Karpas-422 (cell line): ENCODE data around the gene ARPIN. TPM values are rescaled to one million over a fixed set of nuclear protein-coding genes. Genes with fewer than 3 reads are reported as not detected.
"Not testable (repeated sequence)": the region's sequence is repeated elsewhere in the genome, so short reads cannot be mapped to it uniquely, and the experiment has no call there.

Experiments
- DNase-seq: peaks from one replicate; pipeline ENCODE4 v3.0.0-alpha.2; 2015
- H2AFZ ChIP-seq: fragments of 200-600 bp; sonication (generic); 2 replicates; pipeline ENCODE4 v1.6.1; 2014; ENCODE audit warnings: antibody characterized with exemption, low read length, mixed read lengths
- H3K27ac ChIP-seq: fragments of 200-600 bp; sonication (generic); 2 replicates; pipeline ENCODE4 v1.5.1; 2014; ENCODE audit warnings: mild to moderate bottlenecking, low read length, moderate library complexity
- H3K27me3 ChIP-seq: fragments of 200-600 bp; sonication (generic); 2 replicates; pipeline ENCODE4 v1.6.1; 2014; ENCODE audit warnings: low read length, mixed read lengths
- H3K36me3 ChIP-seq: fragments of 200-600 bp; sonication (generic); 2 replicates; pipeline ENCODE4 v1.6.1; 2014; ENCODE audit warnings: low read length, mixed read lengths; ENCODE audit not compliant: insufficient read depth
- H3K4me1 ChIP-seq: fragments of 200-600 bp; sonication (generic); 2 replicates; pipeline ENCODE4 v1.6.1; 2014; ENCODE audit warnings: mild to moderate bottlenecking, low read length, mixed read lengths
- H3K4me2 ChIP-seq: fragments of 200-600 bp; sonication (generic); 2 replicates; pipeline ENCODE4 v1.6.1; 2014; ENCODE audit warnings: low read length, low read depth, mild to moderate bottlenecking; ENCODE audit not compliant: poor library complexity, severe bottlenecking
- H3K4me3 ChIP-seq: fragments of 200-600 bp; sonication (generic); 2 replicates; pipeline ENCODE4 v1.5.1; 2014; ENCODE audit warnings: mild to moderate bottlenecking, antibody characterized with exemption, low read length, mixed read lengths
- H3K79me2 ChIP-seq: fragments of 200-600 bp; sonication (generic); 2 replicates; pipeline ENCODE4 v1.6.1; 2014; ENCODE audit warnings: mild to moderate bottlenecking, low read length, mixed read lengths
- H3K9ac ChIP-seq: fragments of 200-600 bp; sonication (generic); 2 replicates; pipeline ENCODE4 v1.6.0; 2014; ENCODE audit warnings: low read length
- H3K9me2 ChIP-seq: fragments of 200-600 bp; sonication (generic), shearing (Covaris generic); replicated peaks from 2 replicates; pipeline ENCODE4 v1.6.0; 2014; ENCODE audit warnings: mild to moderate bottlenecking, low read length, moderate library complexity; ENCODE audit not compliant: insufficient read depth
- H3K9me3 ChIP-seq: fragments of 300-700, 200-600 bp; sonication (generic); 2 replicates; pipeline ENCODE4 v1.6.1; 2014; ENCODE audit warnings: low read length, mixed read lengths
- H4K20me1 ChIP-seq: fragments of 200-600 bp; sonication (generic); 2 replicates; pipeline ENCODE4 v1.6.1; 2014; ENCODE audit warnings: mild to moderate bottlenecking, antibody characterized with exemption, low read length, low read depth; ENCODE audit not compliant: insufficient read depth
- total RNA-seq: library from RNA; depleted of rRNA; stranded (reverse); fragments of >200 nt; shearing (Covaris generic); gene quantifications from 2 replicates; pipeline ENCODE4 v1.2.3, GENCODE V29; 2014; ENCODE audit warnings: low replicate concordance

Gene ARPIN
- total RNA-seq, 1 experiment from 2014 or later = not detected

- Histone ChIP-seq H3K27me3 (no peaks in the 10 kb centered on the region), H3K4me2 (no peak overlapping the region), H2AFZ (no peak overlapping the region), H3K27ac (peak overlapping the region; percentile 43), H4K20me1 (no peaks in the 10 kb centered on the region), H3K9me3 (no peaks in the 10 kb centered on the region), H3K9ac (no peak overlapping the region), H3K4me3 (no peak overlapping the region), H3K79me2 (no peaks in the 10 kb centered on the region; the same call in 1 of the 2 replicates), H3K9me2 (no peaks in the 10 kb centered on the region), H3K36me3 (peaks cover 19% of the 10 kb centered on the region; the same call in 1 of the 2 replicates), H3K4me1 (peaks cover 21% of the 10 kb centered on the region)
- DNase-seq = no peak
Observed at GRCh38 chr15:89877083-89877425, 35.7 kb downstream of the ARPIN start.

DNA sequence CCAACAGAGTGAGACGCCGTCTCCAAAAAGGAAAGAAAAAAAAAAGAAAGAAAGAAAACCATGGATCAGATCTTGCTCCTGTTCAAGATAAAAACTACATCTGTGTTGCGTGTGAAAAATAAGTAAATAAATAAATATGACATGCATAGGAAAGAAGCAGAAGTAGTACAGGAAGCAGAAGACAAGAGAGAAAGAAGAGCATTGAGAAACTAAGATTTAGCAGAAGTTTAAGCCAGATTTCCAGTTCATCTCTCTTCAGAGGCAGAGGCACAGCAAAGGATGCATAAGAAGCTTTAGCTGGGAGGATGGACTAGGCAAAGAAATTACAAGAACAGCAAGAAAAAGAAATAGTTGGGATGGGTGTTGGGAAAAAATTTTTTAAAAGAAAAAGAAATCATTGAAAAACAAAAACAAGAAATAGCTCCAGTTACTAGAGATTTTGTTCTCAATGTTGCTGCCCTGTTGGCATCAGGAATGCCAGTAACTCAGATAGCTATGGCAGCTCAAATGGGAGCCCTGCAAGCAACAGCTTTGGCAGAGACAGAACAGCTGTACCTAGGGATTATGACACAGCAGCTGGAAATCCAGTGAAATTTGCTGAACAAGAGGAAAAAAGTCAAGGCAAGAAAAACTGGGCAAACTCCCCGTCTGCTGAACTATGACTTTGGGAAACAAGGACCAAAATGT, 36.2 kb downstream of the ARPIN start:
- H2AFZ ChIP-seq = no peak overlapping the region
- no peaks in the 10 kb centered on the region for H3K27me3 ChIP-seq
- DNase-seq = no peak
- peak overlapping the region; percentile 43 for H3K27ac ChIP-seq
- no peaks in the 10 kb centered on the region for H3K9me3 ChIP-seq
- H3K4me1 ChIP-seq = peaks cover 21% of the 10 kb centered on the region
- no peaks in the 10 kb centered on the region for H4K20me1 ChIP-seq
- H3K9ac ChIP-seq = no peak overlapping the region
- no peaks in the 10 kb centered on the region for H3K9me2 ChIP-seq
- H3K4me2 ChIP-seq = no peak overlapping the region
- peaks cover 19% of the 10 kb centered on the region; the same call in 1 of the 2 replicates for H3K36me3 ChIP-seq
- H3K4me3 ChIP-seq = no peak overlapping the region
- no peaks in the 10 kb centered on the region; the same call in 1 of the 2 replicates for H3K79me2 ChIP-seq

GRCh38 chr15:89875741-89876140, 37.0 kb downstream of the ARPIN start:
- no peak overlapping the region for H3K9ac ChIP-seq
- no peak for DNase-seq
- no peak overlapping the region for H2AFZ ChIP-seq
- peaks cover 23% of the 10 kb centered on the region for H3K36me3 ChIP-seq
- no peak overlapping the region for H3K4me3 ChIP-seq
- no peaks in the 10 kb centered on the region; the same call in 1 of the 2 replicates for H3K79me2 ChIP-seq
- no peaks in the 10 kb centered on the region for H3K27me3 ChIP-seq
- H3K4me1 ChIP-seq = peaks cover 21% of the 10 kb centered on the region
- no peaks in the 10 kb centered on the region for H4K20me1 ChIP-seq
- H3K4me2 ChIP-seq = no peak overlapping the region
- H3K27ac ChIP-seq = no peak overlapping the region
- H3K9me3 ChIP-seq = no peaks in the 10 kb centered on the region
- H3K9me2 ChIP-seq = no peaks in the 10 kb centered on the region

DNA sequence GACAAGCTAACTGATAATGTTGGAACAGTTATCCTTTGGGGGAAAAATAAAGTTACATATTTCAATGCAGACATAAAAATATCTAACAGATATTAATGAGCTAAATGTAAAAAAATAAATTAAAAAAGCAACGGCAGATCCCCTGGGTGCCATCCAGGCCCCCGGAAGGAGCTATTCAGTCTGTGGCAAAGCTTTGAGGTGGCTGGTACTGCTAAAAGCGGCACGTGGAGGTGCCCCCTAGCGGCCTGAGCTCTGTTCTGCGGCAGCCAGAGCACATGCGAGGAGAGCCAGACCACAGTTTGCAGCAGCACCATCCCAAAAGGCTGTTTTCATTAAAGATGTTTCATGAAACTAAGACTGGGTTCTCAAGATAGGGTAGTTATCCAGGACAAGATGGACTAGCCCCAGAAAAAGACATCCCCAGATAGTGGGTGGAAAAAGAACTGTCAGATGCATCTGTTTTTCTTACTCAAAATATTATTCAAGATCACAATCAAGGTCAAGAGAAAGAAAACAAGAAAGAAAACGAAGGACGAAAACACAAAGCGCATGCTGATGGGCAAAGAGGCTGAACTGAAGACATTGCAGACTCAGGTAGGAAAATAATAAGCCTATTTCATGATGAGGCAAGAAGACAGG, 37.7 kb downstream of the ARPIN start:
- Histone ChIP-seq H3K27me3 (no peaks in the 10 kb centered on the region), H2AFZ (no peak overlapping the region), H4K20me1 (no peaks in the 10 kb centered on the region), H3K9me3 (no peaks in the 10 kb centered on the region), H3K27ac (0 out of 2 replicates have a peak overlapping the region, but pooled peaks have one; percentile 8), H3K36me3 (peaks cover 28% of the 10 kb centered on the region), H3K4me3 (no peak overlapping the region), H3K9me2 (no peaks in the 10 kb centered on the region), H3K4me2 (peak overlapping the region; percentile 22), H3K79me2 (no peaks in the 10 kb centered on the region; the same call in 1 of the 2 replicates), H3K4me1 (peaks cover 21% of the 10 kb centered on the region), H3K9ac (peak overlapping the region; percentile 5; the same call in 1 of the 2 replicates)
- peak; percentile 95 for DNase-seq

DNA sequence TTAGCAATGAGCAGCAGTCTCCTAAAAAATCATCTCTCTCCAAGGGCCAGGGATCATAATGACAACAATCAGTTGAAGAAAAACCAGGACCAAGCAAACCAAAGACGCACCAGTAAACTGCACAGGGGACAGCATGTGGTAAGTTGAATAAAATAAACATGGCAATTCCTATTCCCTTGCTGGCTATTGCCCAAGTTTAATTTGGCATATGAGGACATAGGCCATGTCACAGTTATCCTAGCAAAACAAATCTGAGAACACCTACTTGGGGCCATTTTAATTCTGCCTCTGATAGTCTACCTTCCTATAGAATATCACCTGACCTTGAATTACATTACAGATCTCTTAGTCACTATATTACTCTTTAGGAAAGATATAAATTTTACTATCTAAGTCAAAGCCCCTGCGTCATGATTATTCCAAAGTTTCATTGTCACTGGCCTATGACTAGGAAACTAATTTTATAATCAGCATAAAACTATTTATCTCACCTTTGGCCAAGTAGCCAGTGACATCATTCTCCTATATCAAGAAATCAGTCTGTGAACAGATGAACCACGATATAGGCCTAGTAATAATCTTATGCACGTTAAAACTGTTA, 42.0 kb downstream of the ARPIN start:
- H3K27ac ChIP-seq = no peak overlapping the region
- H2AFZ ChIP-seq = no peak overlapping the region
- no peaks in the 10 kb centered on the region for H3K9me3 ChIP-seq
- H3K4me2 ChIP-seq = no peak overlapping the region
- H3K27me3 ChIP-seq = no peaks in the 10 kb centered on the region
- H3K79me2 ChIP-seq = no peaks in the 10 kb centered on the region; the same call in 1 of the 2 replicates
- DNase-seq = no peak
- H4K20me1 ChIP-seq = no peaks in the 10 kb centered on the region
- no peaks in the 10 kb centered on the region for H3K9me2 ChIP-seq
- no peak overlapping the region for H3K9ac ChIP-seq
- H3K4me1 ChIP-seq = peaks cover 10% of the 10 kb centered on the region
- H3K36me3 ChIP-seq = peaks cover 24% of the 10 kb centered on the region
- no peak overlapping the region for H3K4me3 ChIP-seq

DNA sequence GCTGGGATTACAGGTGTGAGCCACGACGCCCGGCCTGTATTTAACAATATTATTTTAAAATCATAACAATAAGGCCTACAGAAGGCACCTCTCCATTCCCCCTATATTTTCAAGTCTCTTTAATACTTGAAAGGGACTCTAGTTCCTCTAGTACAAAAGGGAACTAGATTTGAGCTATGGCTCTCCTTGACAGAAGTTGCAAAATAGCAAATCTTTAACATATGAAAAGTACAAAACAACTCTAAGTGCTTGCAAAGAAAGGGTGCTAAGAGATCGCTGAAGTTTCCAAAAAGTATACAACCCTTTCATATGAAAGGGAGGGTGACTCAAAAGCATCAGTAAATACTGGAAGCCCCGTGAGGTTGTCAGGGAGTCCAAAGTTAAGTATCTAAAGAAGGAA, 42.7 kb downstream of the ARPIN start:
- H3K79me2 ChIP-seq = no peaks in the 10 kb centered on the region; the same call in 1 of the 2 replicates
- H3K9me3 ChIP-seq = no peaks in the 10 kb centered on the region
- no peaks in the 10 kb centered on the region for H3K9me2 ChIP-seq
- no peak overlapping the region for H3K9ac ChIP-seq
- no peak overlapping the region for H3K4me2 ChIP-seq
- no peaks in the 10 kb centered on the region for H4K20me1 ChIP-seq
- H3K27ac ChIP-seq = no peak overlapping the region
- peaks cover 24% of the 10 kb centered on the region for H3K36me3 ChIP-seq
- H3K4me1 ChIP-seq = peaks cover 4% of the 10 kb centered on the region
- H3K27me3 ChIP-seq = no peaks in the 10 kb centered on the region
- no peak overlapping the region for H2AFZ ChIP-seq
- no peak for DNase-seq
- H3K4me3 ChIP-seq = no peak overlapping the region

DNA sequence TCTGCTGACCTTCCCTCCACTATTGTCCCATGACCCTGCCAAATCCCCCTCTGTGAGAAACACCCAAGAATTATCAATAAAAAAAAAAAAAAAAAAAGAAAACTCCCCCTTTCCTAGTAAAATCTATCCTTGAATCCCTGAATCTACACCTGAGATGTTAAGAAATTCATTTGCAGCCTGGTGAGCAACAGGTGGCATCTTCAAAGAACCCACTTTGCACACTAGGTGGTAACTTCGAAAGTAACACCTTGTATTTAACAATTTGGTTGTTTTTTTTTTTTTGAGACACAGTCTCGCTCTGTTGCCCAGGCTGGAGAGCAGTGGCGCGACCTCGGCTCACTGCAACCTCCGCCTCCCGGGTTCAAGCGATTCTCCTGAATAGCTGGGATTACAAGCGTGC, 43.3 kb downstream of the ARPIN start:
- H3K27me3 ChIP-seq, H2AFZ ChIP-seq, H3K4me2 ChIP-seq, DNase-seq, H3K9me2 ChIP-seq, H3K4me1 ChIP-seq, H3K9me3 ChIP-seq, H3K4me3 ChIP-seq, H3K79me2 ChIP-seq, H4K20me1 ChIP-seq, H3K9ac ChIP-seq, H3K27ac ChIP-seq: not testable (repeated sequence)
- H3K36me3 ChIP-seq = peaks cover 24% of the 10 kb centered on the region

- Histone ChIP-seq H3K9me3 (no peaks in the 10 kb centered on the region), H4K20me1 (no peaks in the 10 kb centered on the region), H3K9ac (no peak overlapping the region), H3K27ac (no peak overlapping the region), H3K79me2 (no peaks in the 10 kb centered on the region), H3K36me3 (peaks cover 3% of the 10 kb centered on the region; the same call in 1 of the 2 replicates), H3K27me3 (no peaks in the 10 kb centered on the region), H3K4me3 (no peak overlapping the region), H3K4me2 (no peak overlapping the region), H3K4me1 (no peaks in the 10 kb centered on the region), H3K9me2 (no peaks in the 10 kb centered on the region), H2AFZ (no peak overlapping the region)
- DNase-seq = no peak
Observed at GRCh38 chr15:89864958-89865739, 47.6 kb downstream of the ARPIN start.
